ACHN (cell line): ENCODE results near the gene ZNF787.
"Not testable (repeated sequence)": the region's sequence is repeated elsewhere in the genome, so short reads cannot be mapped to it uniquely, and the experiment has no call there.

Experiments
- DNase-seq: peaks from one replicate; pipeline ENCODE4 v3.0.0-alpha.2; 2015
- in situ Hi-C: cut with HindIII; loops from 2 replicates; pipeline ENCODE4 v1.10.0; 2017; ENCODE audit warnings: low sequenced_read_pairs, low pct_ligation_motif_present, low pct_unique_long_range_greater_than_20kb

Gene ZNF787

DNA sequence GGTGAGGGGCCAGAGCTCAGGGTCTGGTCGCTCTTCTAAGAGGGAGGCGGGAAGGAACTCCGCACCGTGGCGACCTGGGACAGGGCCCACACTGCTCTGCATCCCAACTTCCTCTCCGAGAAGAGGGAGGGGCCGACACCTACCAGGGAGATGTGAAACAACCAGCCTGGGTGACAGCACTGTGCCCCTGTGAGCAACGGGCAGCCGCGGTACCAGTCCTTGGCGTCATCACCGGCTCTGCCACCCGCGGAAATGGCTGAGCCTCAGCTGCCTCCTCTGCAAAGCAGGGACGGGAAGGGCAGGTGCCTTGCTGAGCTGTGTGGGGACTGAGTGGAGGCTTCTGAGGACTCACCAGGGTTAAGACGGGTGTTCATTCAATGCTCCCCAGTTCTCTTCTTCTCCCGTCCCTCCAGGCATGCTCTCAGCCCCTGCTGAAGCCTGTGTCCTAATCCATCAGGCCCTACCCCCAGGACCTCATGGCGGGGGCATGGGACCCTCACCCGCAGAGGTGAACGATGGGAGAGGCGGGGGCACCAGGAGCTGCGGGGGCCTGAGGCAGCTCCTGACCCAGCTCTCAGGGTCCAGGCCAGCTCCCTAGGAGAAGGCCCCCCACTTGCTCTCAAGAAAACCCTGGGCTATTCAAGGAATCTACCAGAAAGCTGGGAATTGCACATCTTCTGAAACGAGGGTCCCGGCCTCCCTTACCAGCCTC lies 9.3 kb downstream of the ZNF787 start:
- DNase-seq = no peak
- in situ Hi-C loops = no loop called here

DNA sequence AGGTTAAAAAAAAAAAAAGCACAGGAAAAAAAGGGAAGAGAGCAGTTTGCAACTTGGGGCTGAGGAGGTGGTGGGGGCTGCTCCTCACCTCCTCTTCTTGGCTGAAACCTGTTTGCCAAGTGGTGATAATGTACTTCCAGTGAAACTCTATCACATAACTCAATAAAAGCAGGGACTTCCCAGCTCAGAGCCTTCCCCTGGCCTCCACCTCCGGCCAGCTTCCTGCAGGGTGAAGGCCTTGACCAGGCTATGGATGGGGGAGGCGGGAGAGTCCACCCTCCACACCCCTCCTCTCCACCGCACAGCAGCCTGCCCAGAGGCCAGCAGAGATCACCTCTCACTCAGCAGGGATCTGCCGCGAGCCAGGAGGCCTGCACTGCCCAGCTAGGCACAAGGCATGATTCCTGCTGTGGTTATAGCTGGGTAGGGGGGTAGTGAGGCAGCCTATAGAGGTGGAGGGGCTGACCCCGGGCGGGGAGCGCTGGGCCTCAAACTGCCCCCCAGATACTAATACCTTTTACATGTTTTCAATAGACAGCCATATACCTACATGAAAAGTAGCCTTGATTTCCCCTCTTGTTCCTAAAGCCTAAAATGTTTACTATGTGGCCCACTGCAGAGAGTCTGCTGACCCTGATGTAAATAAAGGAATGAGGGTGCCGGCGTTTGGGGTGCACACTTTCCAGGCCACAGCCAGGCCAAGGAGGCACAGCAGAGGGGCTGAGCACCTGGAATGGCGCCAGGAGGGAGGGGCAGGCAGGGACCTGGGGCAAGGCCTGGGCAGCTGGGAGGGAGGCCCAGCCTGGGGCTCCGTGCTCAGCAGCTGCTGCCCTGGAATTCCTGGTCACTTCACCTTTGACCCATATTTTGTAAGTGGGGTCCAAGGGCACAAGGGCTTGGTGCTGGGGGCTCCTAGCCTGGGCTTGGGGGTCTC lies 10.3 kb downstream of the ZNF787 start:
- in situ Hi-C loops = no loop called here
- no peak for DNase-seq

DNA sequence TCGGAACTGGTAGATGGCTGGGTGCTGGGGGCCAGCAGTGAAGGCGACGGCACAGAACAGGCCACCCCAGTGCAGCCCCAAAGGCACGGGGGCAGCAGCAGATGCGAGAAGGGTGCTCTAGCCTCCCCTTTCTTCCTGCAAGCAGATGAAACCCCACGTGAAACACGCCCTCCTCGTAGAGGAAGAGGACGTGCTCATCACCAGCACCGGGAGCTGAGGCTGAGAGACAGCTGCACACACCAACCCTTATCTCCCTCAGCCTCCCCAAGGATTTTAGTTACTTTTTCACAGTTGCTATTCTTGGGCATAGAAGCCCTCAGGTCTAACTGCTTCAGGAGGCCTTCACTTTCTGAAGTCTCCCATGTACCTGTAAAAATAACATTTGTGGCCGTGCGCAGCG lies 11.9 kb downstream of the ZNF787 start:
- no peak for DNase-seq
- in situ Hi-C loops = no loop called here

DNA sequence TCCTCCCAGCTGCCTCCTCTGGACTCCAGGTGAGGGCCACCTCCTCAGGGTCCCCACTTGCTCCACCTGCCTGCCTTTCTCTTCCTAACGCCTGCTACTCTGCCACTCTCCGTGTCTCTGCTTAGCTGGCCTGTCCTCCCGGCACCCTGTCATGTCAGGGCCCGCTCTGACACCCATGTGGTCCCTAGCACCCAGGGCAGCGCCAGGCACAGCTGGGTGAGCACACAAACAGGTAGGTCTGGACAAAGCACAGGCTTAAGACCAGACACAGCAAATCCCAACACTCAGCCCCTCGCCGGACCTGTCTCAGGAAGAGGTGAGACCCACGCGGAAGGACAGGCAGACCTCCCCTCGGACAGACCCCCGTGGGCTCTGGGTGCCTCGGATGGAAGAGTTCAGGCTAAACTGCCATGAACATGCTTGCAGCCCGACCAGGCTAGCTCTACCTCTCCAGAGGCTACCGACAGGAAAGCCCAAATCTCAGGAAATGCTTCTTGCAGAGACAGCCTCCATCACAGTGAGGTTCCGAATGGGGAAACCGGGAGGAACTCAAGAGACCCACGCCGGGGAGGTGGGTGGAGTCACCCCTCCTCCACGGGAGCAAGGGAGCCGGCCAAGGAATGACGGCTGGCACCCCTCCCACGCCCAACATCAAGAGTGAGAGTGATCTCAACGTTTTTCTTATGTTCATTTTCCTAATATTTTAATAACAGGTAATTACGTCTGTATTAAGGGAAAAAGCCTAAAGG lies 12.5 kb downstream of the ZNF787 start:
- no peak for DNase-seq
- in situ Hi-C loops = no loop called here

DNA sequence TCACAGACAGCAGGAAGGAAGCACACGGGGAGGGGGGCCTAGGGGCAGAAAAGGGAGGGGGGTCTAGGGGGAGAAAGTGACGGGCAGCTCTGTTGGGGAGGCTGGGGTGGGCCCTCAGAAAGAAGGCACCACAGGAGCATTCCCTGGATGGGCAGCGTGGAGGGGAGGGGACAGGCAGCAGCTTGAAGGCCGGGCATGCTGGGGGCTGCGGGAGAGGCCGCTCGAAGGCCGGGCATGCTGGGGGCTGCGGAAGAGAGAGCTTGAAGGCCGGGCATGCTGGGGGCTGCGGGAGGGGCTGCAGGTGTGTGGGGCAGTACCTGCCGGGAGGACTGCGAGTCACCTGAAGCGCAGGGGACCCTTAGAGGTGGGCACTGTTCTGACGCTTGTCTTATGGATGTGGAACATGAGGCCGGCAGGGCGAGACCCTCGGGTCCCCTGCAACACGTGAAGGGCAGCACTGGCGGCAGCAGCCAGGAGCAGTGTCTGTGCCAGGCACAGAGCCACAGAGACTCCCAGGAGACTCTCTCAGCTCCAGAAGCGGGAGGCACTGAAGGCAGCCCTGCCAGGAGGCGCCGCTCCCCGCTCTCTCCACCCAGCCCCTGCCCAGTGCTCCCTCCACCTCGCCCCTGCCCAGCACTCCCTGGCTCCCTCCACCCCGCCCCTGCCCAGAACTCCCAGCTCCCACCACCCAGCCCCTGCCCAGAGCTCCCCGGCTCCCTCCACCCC lies 13.3 kb downstream of the ZNF787 start:
- no peak for DNase-seq
- in situ Hi-C loops = no loop called here

DNA sequence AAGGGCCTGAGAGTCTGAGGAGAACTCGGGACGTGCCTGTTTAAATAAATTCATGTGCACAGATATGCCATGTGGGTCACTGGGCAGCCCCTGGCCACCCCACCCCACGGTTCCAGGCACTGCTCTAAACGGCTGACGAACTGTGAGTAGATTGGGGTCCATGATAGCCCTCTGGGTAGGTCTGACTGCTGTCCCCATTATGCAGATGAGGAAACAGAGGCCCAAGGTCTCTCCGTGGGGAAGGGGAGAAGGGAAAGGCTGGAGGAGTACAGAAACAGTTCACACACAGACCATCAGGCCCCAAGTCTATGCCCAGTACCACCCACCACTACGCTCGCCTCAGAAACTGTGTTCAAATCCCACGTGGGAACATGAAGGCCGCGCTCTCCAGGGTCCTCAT lies 14.1 kb downstream of the ZNF787 start:
- in situ Hi-C loops = no loop called here
- no peak for DNase-seq

DNA sequence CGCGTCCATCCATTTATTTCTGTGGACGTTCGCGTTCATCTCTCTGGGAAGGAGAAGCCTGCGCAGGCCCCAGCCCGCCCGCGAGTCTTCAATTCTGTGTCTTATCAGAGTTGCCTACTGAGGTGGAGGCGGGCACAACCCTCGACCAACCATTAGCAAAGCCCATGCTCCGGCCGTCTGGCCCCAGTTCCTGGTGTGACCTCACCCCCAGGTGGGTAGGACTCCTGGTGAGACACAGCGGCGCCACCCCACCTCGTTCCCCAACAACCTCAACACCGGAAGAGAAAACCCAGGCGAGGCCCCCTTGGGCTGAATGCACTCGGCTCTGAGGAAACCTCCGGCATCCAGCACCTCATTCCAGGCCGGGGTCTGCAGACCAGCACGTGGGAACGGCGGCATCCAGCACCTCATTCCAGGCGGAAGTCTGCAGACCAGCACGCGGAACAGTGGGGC lies 14.7 kb downstream of the ZNF787 start:
- in situ Hi-C loops = no loop called here

DNA sequence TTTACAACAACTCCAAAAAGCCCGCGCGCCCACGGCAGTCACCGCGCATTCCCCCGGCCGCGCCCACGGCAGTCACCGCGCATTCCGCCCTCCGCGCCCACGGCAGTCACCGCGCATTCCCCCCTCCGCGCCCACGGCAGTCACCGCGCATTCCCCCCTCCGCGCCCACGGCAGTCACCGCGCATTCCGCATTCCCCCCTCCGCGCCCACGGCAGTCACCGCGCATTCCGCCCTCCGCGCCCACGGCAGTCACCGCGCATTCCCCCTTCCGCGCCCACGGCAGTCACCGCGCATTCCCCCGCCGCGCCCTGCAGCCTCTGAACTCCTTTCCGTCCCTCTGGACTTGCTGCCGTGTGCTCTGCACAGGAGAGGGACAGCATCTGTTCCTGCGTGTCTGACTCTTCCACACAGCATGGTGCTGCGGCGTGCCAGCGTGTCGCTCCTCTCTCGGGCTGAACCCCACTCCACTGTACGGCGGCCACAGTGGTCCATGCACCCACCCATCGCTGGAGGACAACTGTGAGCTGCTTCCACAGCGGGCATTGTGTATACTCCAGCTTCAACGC lies 15.2 kb downstream of the ZNF787 start:
- in situ Hi-C loops, DNase-seq: not testable (repeated sequence)

More for the DNA sequence above, 14.7 kb downstream of the ZNF787 start:
- no peak for DNase-seq

DNA sequence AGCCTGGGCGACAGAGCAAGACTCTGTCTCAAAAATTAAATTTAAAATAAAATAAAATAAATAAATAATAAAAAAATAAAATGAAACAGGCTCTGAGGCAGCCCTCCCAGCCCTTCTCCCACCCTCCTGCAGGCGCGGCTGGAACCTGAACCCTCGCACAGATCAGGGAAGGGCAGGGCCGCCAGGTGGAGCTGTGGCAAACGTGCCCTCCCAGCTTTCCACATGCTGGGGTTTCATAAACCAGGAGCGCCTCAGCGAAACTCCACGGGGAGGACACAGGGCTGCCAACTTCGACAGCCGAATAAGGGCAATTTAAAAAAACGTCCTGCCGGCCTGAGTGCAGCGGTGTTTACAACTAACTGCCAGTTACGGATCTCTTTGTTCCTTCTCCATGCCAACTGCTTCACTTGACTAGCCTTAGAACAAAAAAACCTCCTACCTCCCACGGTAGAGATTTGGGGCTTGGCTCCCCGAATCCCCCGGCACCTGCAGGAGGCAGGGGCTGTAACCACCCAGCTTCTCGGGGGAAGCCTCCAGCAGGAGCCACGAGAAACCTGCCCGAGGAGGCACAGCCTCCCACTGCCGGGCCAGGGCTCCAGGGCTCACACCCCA lies 15.9 kb downstream of the ZNF787 start:
- in situ Hi-C loops = no loop called here
- no peak for DNase-seq

DNA sequence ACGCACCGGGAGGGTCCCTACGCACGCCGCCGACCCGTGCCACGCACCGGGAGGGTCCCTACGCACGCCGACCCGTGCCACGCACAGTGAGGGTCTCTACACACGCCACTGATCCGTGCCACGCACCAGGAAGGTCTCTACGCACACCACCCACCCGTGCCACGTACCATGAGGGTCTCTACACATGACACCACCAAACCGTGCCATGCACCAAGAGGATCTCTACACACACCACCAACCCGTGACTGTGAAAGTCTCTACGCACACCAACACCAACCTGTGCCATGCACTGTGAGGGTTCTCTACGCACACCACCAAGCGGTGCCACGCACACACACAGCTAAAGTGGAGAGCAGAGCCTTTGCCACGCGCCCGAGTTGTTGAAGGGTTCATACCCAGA lies 16.7 kb downstream of the ZNF787 start:
- DNase-seq = no peak
- in situ Hi-C loops = no loop called here

DNA sequence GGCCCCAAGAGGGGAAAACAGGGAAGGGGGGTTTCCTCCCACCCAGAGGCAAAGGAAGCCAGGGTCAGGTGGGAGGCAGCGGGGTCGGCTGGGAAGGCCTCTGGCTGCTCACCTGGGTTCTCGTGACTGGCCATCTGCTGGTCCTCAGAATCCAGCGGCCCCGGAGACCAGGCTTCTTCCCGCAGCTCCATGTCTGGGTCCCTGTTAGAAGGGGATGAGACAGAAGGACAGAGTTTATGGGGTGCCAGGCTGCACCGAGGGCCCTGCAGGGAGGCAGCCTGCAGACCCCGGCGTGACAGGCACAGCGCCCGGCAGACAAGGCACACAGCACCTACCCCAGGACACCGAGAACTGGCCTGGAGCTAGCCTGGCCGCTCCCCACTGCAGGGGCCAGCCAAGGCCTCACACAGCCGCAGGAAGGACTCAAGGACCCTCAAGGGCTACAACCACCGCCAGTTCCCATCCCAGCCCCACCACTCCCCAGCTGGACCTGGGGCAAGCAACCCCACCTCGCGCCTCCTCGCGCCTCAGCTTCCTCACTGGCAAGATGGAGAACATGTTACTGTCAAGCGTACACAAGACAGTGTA lies 18.0 kb downstream of the ZNF787 start:
- in situ Hi-C loops = no loop called here
- DNase-seq = no peak

DNA sequence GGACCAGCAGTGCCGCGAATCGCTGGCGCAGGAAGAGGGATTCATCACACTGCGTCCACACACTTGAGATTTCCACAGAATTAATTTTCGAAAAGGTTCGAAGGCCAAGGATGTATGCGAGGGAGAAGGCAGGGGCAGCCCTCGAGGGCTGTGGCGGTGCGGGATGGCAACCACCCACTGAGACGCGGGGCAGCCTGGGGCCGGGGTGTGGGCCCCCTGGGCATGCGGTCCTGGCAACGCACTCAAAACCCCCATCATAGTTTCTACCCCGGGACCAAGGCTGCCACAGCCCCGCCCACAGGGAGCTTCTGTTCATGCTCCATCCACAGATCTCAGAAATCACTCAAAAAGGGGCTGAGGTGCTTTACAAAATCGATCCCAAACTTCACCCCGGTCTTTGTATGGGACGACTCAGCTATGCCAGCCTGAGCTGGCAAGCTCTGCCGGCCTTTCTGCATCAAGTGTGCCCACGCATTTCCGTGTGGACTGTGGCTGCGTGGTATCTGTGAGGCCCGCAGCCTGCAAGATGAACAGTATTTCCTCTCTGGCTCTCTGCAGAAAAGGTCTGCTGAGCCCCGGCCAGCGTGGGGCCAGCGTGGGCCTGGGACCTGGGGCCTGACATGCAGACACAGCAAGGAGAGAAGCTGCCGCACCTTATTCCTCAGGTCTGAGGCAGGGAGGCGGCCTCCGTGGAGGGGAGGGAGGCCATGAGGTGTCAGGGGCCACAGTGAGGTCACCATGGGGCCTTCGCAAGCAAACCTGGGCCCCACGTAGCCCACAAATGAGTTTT lies 19.2 kb downstream of the ZNF787 start:
- DNase-seq = no peak
- in situ Hi-C loops = no loop called here

DNA sequence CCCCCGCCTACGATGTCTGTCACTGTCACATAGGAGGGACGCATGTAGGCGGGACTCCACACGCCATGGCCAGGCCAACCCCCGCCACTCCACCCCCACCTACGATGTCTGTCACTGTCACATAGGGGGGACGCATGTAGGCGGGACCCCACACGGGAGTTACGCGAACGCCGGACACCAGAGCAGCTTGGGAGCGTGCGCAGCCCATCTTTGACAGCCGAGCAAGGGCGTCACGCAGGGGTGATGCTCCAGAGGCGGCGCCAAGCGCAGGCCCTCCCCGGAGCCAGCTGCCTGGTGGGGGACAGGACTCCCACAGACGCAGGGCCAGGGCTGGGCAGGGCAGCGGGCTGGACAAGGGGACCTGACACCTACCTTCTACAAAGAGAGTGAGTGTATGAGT lies 20.0 kb downstream of the ZNF787 start:
- no peak for DNase-seq
- in situ Hi-C loops = no loop called here

DNA sequence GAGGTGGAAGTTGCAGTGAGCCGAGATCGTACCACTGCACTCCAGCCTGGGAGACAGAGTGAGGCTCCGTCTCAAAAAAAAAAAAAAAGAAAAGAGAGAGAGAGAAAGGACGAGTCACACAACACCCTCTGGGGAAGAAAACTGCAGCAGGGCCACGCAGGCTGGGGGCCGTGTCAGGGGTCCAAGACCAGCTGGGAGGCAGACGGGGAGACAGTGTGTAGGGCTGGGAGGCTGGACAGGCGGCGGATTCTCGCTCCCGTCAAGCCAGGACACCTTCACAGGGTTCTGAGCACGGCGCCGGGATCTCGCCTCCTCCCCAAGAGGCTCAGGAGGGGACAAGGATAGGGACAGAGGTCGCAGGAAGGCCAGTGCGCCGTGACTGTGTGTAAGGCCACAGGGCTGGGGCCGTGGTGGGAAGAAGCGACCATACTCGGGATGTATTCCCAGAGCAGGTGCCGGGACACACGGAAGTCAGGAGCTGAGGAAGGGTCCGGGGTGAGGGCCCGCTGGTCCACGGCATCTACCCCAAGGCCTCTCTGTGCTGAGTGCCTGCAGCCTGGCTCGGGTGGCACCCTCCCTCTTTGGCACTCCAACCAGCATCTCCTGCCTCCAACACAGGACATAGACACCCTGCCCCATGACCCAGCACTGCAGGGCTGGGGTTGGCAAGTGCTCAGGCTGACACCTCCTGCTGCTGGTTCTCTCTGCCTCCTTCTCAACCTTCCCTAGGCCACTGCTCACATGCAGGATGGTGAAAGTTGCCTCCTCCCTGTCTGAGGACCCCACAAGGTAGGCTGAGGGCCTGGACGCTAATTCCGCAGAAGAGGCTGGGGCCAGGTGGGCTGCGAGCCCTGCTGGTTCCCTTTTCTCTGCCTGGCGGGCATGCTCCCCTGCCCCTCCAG lies 21.2 kb downstream of the ZNF787 start:
- in situ Hi-C loops = no loop called here
- no peak for DNase-seq

DNA sequence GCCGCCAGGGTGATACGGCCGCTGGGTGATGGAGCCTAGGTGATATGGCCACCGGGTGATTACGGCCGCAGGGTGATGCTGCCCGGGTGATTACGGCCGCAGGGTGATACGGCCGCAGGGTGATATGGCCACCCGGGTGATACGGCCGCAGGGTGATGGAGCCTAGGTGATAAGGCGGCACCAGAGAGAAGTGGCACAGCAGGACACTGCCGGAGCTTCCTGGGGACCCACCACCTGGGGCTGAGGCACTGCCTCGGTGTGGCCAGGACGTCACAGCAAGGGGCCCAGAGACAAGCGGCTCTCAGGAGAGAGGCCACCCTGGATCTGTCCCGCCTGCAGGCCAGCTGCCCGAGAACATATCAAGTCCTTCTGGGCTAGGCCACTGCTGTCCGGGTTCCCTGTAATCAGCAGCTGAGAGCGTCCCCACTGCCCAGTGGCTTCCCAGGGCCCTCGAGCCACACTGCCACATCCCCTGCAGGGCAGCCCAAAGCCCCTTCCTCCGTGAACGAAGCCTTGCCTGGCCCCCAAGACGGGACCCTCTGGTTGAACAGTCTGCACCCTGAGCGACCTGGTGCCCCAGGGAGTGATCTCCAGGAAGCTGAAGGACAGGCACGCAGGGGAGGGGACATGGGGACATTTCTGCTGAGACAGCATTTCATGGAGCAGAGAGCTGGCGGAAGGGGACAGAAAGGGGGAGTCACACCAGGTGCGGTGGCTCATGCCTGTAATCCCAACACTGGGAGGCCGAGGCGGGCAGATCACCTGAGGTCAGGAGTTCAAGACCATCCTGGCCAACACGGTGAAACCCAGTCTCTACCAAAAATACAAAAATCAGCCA lies 22.1 kb downstream of the ZNF787 start:
- DNase-seq = no peak
- in situ Hi-C loops = no loop called here
